BLaER1 treated with 17β-estradiol and CSF1 and Interleukin-3, amounts not matched to agents 10 nM and 100 nM (cell line): ENCODE measurements around the gene ZNF280A.
"Not testable (repeated sequence)": the region's sequence is repeated elsewhere in the genome, so short reads cannot be mapped to it uniquely, and the experiment has no call there.

Experiments
- H3K27ac ChIP-seq, 11 experiments: shearing (Covaris generic); formaldehyde crosslinking; 2 replicates each; pipeline ENCODE4 v1.8.1; 2022
- H3K27me3 ChIP-seq, 11 experiments: shearing (Covaris generic); formaldehyde crosslinking; 2 replicates each; pipeline ENCODE4 v1.8.1; 2022
- H3K36me3 ChIP-seq, 11 experiments: shearing (Covaris generic); formaldehyde crosslinking; 2 replicates each; pipeline ENCODE4 v1.8.1; 2022
- H3K4me1 ChIP-seq, 10 experiments: shearing (Covaris generic); formaldehyde crosslinking; 2 replicates each; pipeline ENCODE4 v1.8.1; 2022
- H3K4me2 ChIP-seq, 11 experiments: shearing (Covaris generic); formaldehyde crosslinking; 2 replicates each; pipeline ENCODE4 v1.8.1; 2022
- H3K4me3 ChIP-seq, 10 experiments: shearing (Covaris generic); formaldehyde crosslinking; 2 replicates each; pipeline ENCODE4 v1.8.1; 2022
- H3K9ac ChIP-seq, 11 experiments: shearing (Covaris generic); formaldehyde crosslinking; 2 replicates each; pipeline ENCODE4 v1.8.1; 2022
- H3K9me3 ChIP-seq, 11 experiments: shearing (Covaris generic); formaldehyde crosslinking; replicated peaks in 1 of 11; 2 replicates each; pipeline ENCODE4 v1.8.1; 2022
- H4K20me1 ChIP-seq, 11 experiments: shearing (Covaris generic); formaldehyde crosslinking; 2 replicates each; pipeline ENCODE4 v1.8.1; 2022
- Cebpa-rat ChIP-seq, 11 experiments: shearing (Covaris generic); IDR thresholded peaks; 2 replicates each; pipeline ENCODE4 v1.8.1; 2022

Gene ZNF280A

GRCh38 chr22:22508274-22509176 lies 11.5 kb downstream of the ZNF280A start, which contains the start of gene ZNF280B:
ZNF280B (minus strand) TSS chr22:22508742; CDS start chr22:22489398, 19,344 bp downstream.
- no peak for TF ChIP-seq Cebpa-rat (IDR thresholded peaks at IDR 0.05)
- Histone ChIP-seq H3K4me3 (peak within 1 kb of the TSS; percentile 70 to 89 (median 79)), H3K9me3 (peaks cover 15 to 28% (median 22%) of the 10 kb centered on the region in 11 experiments), H3K27ac (peak within 1 kb of the TSS in 10 of 11 experiments; percentile 39 to 69 (median 54); a peak in 21 of 22 replicates), H3K4me2 (peak within 1 kb of the TSS; percentile 82 to 100 (median 94)), H3K4me1 (peaks cover 0 to 16% (median 9%) of the 10 kb centered on the region in 10 experiments; a peak in 17 of 20 replicates), H3K36me3 (peaks cover 4 to 36% (median 15%) of the 10 kb centered on the region in 11 experiments; a peak in 17 of 22 replicates), H3K27me3 (0 out of 22 replicates have a peak, but pooled peaks cover 0 to 4% (median 0%) of the 10 kb centered on the region in 11 experiments), H4K20me1 (no peaks in the 10 kb centered on the region), H3K9ac (peak within 1 kb of the TSS; percentile 73 to 85 (median 81))

- Histone ChIP-seq H3K27ac (peak overlapping the region in 10 of 11 experiments; percentile 39 to 69 (median 54); a peak in 19 of 22 replicates), H3K36me3 (peaks cover 4 to 44% (median 18%) of the 10 kb centered on the region in 11 experiments; a peak in 17 of 22 replicates), H3K9ac (peak overlapping the region; percentile 73 to 85 (median 81)), H3K27me3 (0 out of 22 replicates have a peak, but pooled peaks cover 0 to 4% (median 0%) of the 10 kb centered on the region in 11 experiments), H3K4me1 (peaks cover 0 to 16% (median 9%) of the 10 kb centered on the region in 10 experiments; a peak in 17 of 20 replicates), H3K9me3 (peaks cover 15 to 28% (median 22%) of the 10 kb centered on the region in 11 experiments), H4K20me1 (no peaks in the 10 kb centered on the region), H3K4me3 (peak overlapping the region; percentile 70 to 89 (median 79)), H3K4me2 (peak overlapping the region; percentile 82 to 100 (median 94))
- no peak for TF ChIP-seq Cebpa-rat (IDR thresholded peaks at IDR 0.05)
Measured at GRCh38 chr22:22507743-22508273, 12.3 kb downstream of the ZNF280A start.

- no peak overlapping the region for H3K27ac ChIP-seq
- H3K27me3 ChIP-seq: 0 out of 22 replicates have a peak, but pooled peaks cover 0 to 4% (median 0%) of the 10 kb centered on the region in 11 experiments
- H3K9me3 ChIP-seq: peaks cover 15 to 28% (median 22%) of the 10 kb centered on the region in 11 experiments
- no peak overlapping the region for H3K9ac ChIP-seq
- H4K20me1 ChIP-seq: no peaks in the 10 kb centered on the region
- no peak overlapping the region for H3K4me3 ChIP-seq
- peaks cover 0 to 16% (median 9%) of the 10 kb centered on the region in 10 experiments; a peak in 17 of 20 replicates for H3K4me1 ChIP-seq
- peaks cover 4 to 52% (median 27%) of the 10 kb centered on the region in 11 experiments; a peak in 17 of 22 replicates for H3K36me3 ChIP-seq
- TF ChIP-seq Cebpa-rat (IDR thresholded peaks at IDR 0.05): no peak
- H3K4me2 ChIP-seq: peak overlapping the region in 4 of 11 experiments; percentile 91 to 95 (median 94); a peak in 1 of 22 replicates
Measured at GRCh38 chr22:22506736-22507135, 13.3 kb downstream of the ZNF280A start.

GRCh38 chr22:22498267-22498666 lies 21.8 kb downstream of the ZNF280A start:
- Histone ChIP-seq H3K36me3 (peaks cover 0 to 38% (median 20%) of the 10 kb centered on the region in 11 experiments; a peak in 17 of 22 replicates), H4K20me1 (no peaks in the 10 kb centered on the region), H3K4me2 (no peak overlapping the region), H3K27me3 (no peaks in the 10 kb centered on the region), H3K4me3 (no peak overlapping the region), H3K27ac (no peak overlapping the region), H3K9ac (no peak overlapping the region), H3K4me1 (no peaks in the 10 kb centered on the region), H3K9me3 (peaks cover 0 to 3% (median 0%) of the 10 kb centered on the region in 11 experiments; a peak in 1 of 22 replicates)
- no peak for TF ChIP-seq Cebpa-rat (IDR thresholded peaks at IDR 0.05)

- not testable (repeated sequence) for H3K9me3 ChIP-seq, H3K4me3 ChIP-seq, H3K4me2 ChIP-seq, H4K20me1 ChIP-seq, H3K4me1 ChIP-seq, H3K27ac ChIP-seq, H3K27me3 ChIP-seq, H3K9ac ChIP-seq
- H3K36me3 ChIP-seq: peaks cover 10 to 72% (median 45%) of the 10 kb centered on the region in 11 experiments; a peak in 21 of 22 replicates
Measured at GRCh38 chr22:22491589-22491988, 28.5 kb downstream of the ZNF280A start.

- no peaks in the 10 kb centered on the region for H4K20me1 ChIP-seq
- H3K4me3 ChIP-seq: no peak overlapping the region
- TF ChIP-seq Cebpa-rat (IDR thresholded peaks at IDR 0.05): no peak
- H3K27me3 ChIP-seq: no peaks in the 10 kb centered on the region
- no peak overlapping the region for H3K4me2 ChIP-seq
- H3K9me3 ChIP-seq: no peaks in the 10 kb centered on the region; a peak in 1 of 22 replicates
- no peaks in the 10 kb centered on the region for H3K4me1 ChIP-seq
- peaks cover 10 to 83% (median 52%) of the 10 kb centered on the region in 11 experiments; a peak in 21 of 22 replicates for H3K36me3 ChIP-seq
- H3K27ac ChIP-seq: no peak overlapping the region
- no peak overlapping the region for H3K9ac ChIP-seq
Measured at GRCh38 chr22:22488736-22489135, 31.3 kb downstream of the ZNF280A start.

- no peaks in the 10 kb centered on the region for H4K20me1 ChIP-seq
- H3K27me3 ChIP-seq: no peaks in the 10 kb centered on the region
- H3K27ac ChIP-seq: no peak overlapping the region
- no peak overlapping the region for H3K9ac ChIP-seq
- H3K4me3 ChIP-seq: no peak overlapping the region
- peaks cover 0 to 6% (median 0%) of the 10 kb centered on the region in 11 experiments; a peak in 1 of 22 replicates for H3K9me3 ChIP-seq
- no peak overlapping the region for H3K4me2 ChIP-seq
- peaks cover 10 to 76% (median 45%) of the 10 kb centered on the region in 11 experiments; a peak in 21 of 22 replicates for H3K36me3 ChIP-seq
- no peak for TF ChIP-seq Cebpa-rat (IDR thresholded peaks at IDR 0.05)
- H3K4me1 ChIP-seq: peaks cover 3 to 6% (median 4%) of the 10 kb centered on the region in 10 experiments; a peak in 16 of 20 replicates
Measured at GRCh38 chr22:22487869-22488597, 32.0 kb downstream of the ZNF280A start.

GRCh38 chr22:22487059-22487458 lies 33.0 kb downstream of the ZNF280A start:
- Histone ChIP-seq H3K9me3 (peaks cover 0 to 7% (median 0%) of the 10 kb centered on the region in 11 experiments; a peak in 1 of 22 replicates), H3K27me3 (no peaks in the 10 kb centered on the region), H4K20me1 (no peaks in the 10 kb centered on the region), H3K9ac (no peak overlapping the region), H3K4me2 (no peak overlapping the region), H3K27ac (no peak overlapping the region), H3K4me1 (peaks cover 6 to 14% (median 11%) of the 10 kb centered on the region in 10 experiments; a peak in 16 of 20 replicates), H3K4me3 (no peak overlapping the region), H3K36me3 (peaks cover 10 to 66% (median 38%) of the 10 kb centered on the region in 11 experiments; a peak in 20 of 22 replicates)
- TF ChIP-seq Cebpa-rat (IDR thresholded peaks at IDR 0.05): no peak
